HCT116 (cell line): ENCODE results near the gene GRIA4. TPM values are rescaled to one million over a fixed set of nuclear protein-coding genes. Genes with fewer than 3 reads are reported as not detected.

Experiments
- ATAC-seq: fragments of 200-7000 bp; cut with Tn5 transposase; 2 replicates; pipeline ENCODE4 v1.9.1; 2020; ENCODE audit warnings: mild to moderate bottlenecking, moderate library complexity
- BruUV-seq: library from RNA; stranded (reverse); fragments of 400-500 nt; replicated peaks from 2 replicates; lab custom pipeline; 2021; lab: Mats Ljungman, UMichigan
- CTCF ChIA-PET: fragments of 300-600 bp; sonication (Branson Sonifier 250); formaldehyde crosslinking; loops from one replicate; lab custom pipeline; 2021; ENCODE audit warnings: antibody characterized with exemption; lab: Charles Lee
- POLR2A ChIA-PET: fragments of 300-600, 350-600 bp; sonication (Branson Sonifier 250); formaldehyde crosslinking; loops from one replicate; lab custom pipeline; 2021; ENCODE audit warnings: antibody characterized with exemption; lab: Charles Lee
- RAD21 ChIA-PET, 2 experiments: fragments of 300-600 bp; sonication (Branson Sonifier 250); formaldehyde crosslinking; loops; one replicate each; lab custom pipeline; 2023; ENCODE audit warnings: low total read pairs in 2 of 2; ENCODE audit not compliant: uncharacterized antibody in 2 of 2, unreplicated experiment in 2 of 2, low non-redundant PET in 1 of 2; lab: Charles Lee
- DNase-seq: peaks from one replicate; pipeline ENCODE4 v3.0.0-alpha.2; 2010; ENCODE audit warnings: low read depth, low spot score
- H2AFZ ChIP-seq: fragments of 200-600 bp; shearing (Covaris generic), sonication (generic); 2 replicates; pipeline ENCODE4 v1.6.1; 2017; ENCODE audit warnings: low read depth, mixed run types, mixed read lengths, antibody characterized with exemption, low read length; ENCODE audit not compliant: poor library complexity, severe bottlenecking
- H3K27ac ChIP-seq: 2 replicates; pipeline ENCODE4 v1.5.1; 2012; ENCODE audit warnings: low read depth, low read length
- H3K27me3 ChIP-seq: fragments of 200-600 bp; sonication (generic); 2 replicates; pipeline ENCODE4 v1.6.1; 2016; ENCODE audit warnings: mixed run types, low read length, mixed read lengths; ENCODE audit not compliant: insufficient read depth
- H3K36me3 ChIP-seq, 2 experiments: fragments of 200-500 bp in 1 of 2; fragments of 200-600 bp in 1 of 2; sonication (Bioruptor generic) in 1 of 2; sonication (generic) in 1 of 2; 2 replicates each; pipeline versions ENCODE4 v1.5.1 to v1.6.1; 2014 to 2016; ENCODE audit warnings: low read length in 2 of 2, inconsistent platforms in 1 of 2, mixed read lengths in 1 of 2, mixed run types in 1 of 2; ENCODE audit not compliant: insufficient read depth in 2 of 2, control insufficient read depth in 1 of 2
- H3K4me1 ChIP-seq, 2 experiments: fragments of 200-600 bp in 1 of 2; sonication (generic) in 1 of 2; 2 replicates each; pipeline versions ENCODE4 v1.5.1 to v1.6.1; 2012 to 2017; ENCODE audit warnings: low read length in 2 of 2, inconsistent platforms in 1 of 2, mild to moderate bottlenecking in 1 of 2, mixed read lengths in 1 of 2, mixed run types in 1 of 2, moderate library complexity in 1 of 2; ENCODE audit not compliant: insufficient read depth in 2 of 2, control insufficient read depth in 1 of 2
- H3K4me2 ChIP-seq: fragments of 200-600 bp; sonication (generic); 2 replicates; pipeline ENCODE4 v1.6.1; 2017; ENCODE audit warnings: mixed run types, low read length, mixed read lengths
- H3K4me3 ChIP-seq, 2 experiments: fragments of 200-600 bp in 1 of 2; sonication (generic) in 1 of 2; replicated peaks in 1 of 2; 2 replicates each; pipeline ENCODE4 v1.5.1; 2011 to 2016; ENCODE audit warnings: low read length in 2 of 2, control low read depth in 1 of 2, low read depth in 1 of 2, mild to moderate bottlenecking in 1 of 2, mixed read lengths in 1 of 2, mixed run types in 1 of 2
- H3K79me2 ChIP-seq: fragments of 200-600 bp; sonication (generic); 2 replicates; pipeline ENCODE4 v1.6.1; 2017; ENCODE audit warnings: mild to moderate bottlenecking, mixed run types, low read length, moderate library complexity, mixed read lengths; ENCODE audit not compliant: insufficient read depth
- H3K9ac ChIP-seq: fragments of 200-600 bp; sonication (generic); 2 replicates; pipeline ENCODE4 v1.6.1; 2016; ENCODE audit warnings: low read length, mixed read lengths
- H3K9me2 ChIP-seq: fragments of 200-600 bp; sonication (generic), shearing (Covaris generic); 2 replicates; pipeline ENCODE4 v1.6.1; 2017; ENCODE audit warnings: mixed run types, mild to moderate bottlenecking, moderate library complexity; ENCODE audit not compliant: insufficient read depth
- H3K9me3 ChIP-seq, 2 experiments: fragments of 200-500 bp in 1 of 2; fragments of 200-600 bp in 1 of 2; sonication (Bioruptor generic) in 1 of 2; sonication (generic) in 1 of 2; 2 replicates each; pipeline ENCODE4 v1.6.1; 2014 to 2017; ENCODE audit warnings: low read length in 2 of 2, mixed read lengths in 2 of 2, inconsistent platforms in 1 of 2, low read depth in 1 of 2, mild to moderate bottlenecking in 1 of 2, mixed run types in 1 of 2, moderate library complexity in 1 of 2; ENCODE audit not compliant: control insufficient read depth in 1 of 2, insufficient read depth in 1 of 2
- H4K20me1 ChIP-seq: fragments of 200-600 bp; sonication (generic), shearing (Covaris generic); 2 replicates; pipeline ENCODE4 v1.6.1; 2017; ENCODE audit warnings: mixed run types, mild to moderate bottlenecking, moderate library complexity; ENCODE audit not compliant: insufficient read depth
- CBX3 ChIP-seq: IDR thresholded peaks from 2 replicates; pipeline ENCODE4 v1.6.1; 2012; ENCODE audit warnings: low read depth
- EGR1 ChIP-seq: IDR thresholded peaks from 2 replicates; pipeline ENCODE4 v1.6.1; 2012; ENCODE audit warnings: low read depth
- ELF1 ChIP-seq: IDR thresholded peaks from 2 replicates; pipeline ENCODE4 v1.6.1; 2012; ENCODE audit warnings: low read depth, borderline replicate concordance
- EZH2 ChIP-seq: fragments of 200-600 bp; sonication (generic); IDR thresholded peaks from 2 replicates; pipeline ENCODE4 v1.6.1; 2017; ENCODE audit warnings: antibody characterized with exemption, mixed run types
- EZH2phosphoT487 ChIP-seq: fragments of 200-600 bp; IDR thresholded peaks from 2 replicates; pipeline ENCODE4 v1.6.1; 2018; ENCODE audit warnings: antibody characterized with exemption, borderline replicate concordance
- FOSL1 ChIP-seq: IDR thresholded peaks from 2 replicates; pipeline ENCODE4 v1.6.1; 2012; ENCODE audit warnings: low read depth
- POLR2A ChIP-seq: IDR thresholded peaks from 2 replicates; pipeline ENCODE4 v1.7.0; 2011; ENCODE audit warnings: borderline replicate concordance; ENCODE audit not compliant: insufficient read depth, insufficient read length; ENCODE audit errors: extremely low read depth
- POLR2AphosphoS5 ChIP-seq: IDR thresholded peaks from 2 replicates; pipeline ENCODE4 v1.6.1; 2011; ENCODE audit warnings: mild to moderate bottlenecking, low read depth, low read length, moderate library complexity
- RAD21 ChIP-seq: IDR thresholded peaks from 2 replicates; pipeline ENCODE4 v1.6.1; 2012; ENCODE audit warnings: low read depth, mild to moderate bottlenecking
- SRF ChIP-seq: IDR thresholded peaks from 2 replicates; pipeline ENCODE4 v1.6.1; 2012; ENCODE audit warnings: low read depth
- TCF7L2 ChIP-seq: IDR thresholded peaks from 2 replicates; pipeline ENCODE4 v1.7.0; 2011; ENCODE audit warnings: borderline replicate concordance, inconsistent platforms; ENCODE audit not compliant: insufficient read depth, insufficient read length; ENCODE audit errors: extremely low read depth
- YY1 ChIP-seq: IDR thresholded peaks from 2 replicates; pipeline ENCODE4 v1.6.1; 2011; ENCODE audit warnings: low read length, low read depth, moderate library complexity, mild to moderate bottlenecking; ENCODE audit not compliant: insufficient replicate concordance; ENCODE audit errors: extremely low read depth
- ZFX ChIP-seq: fragments of 450-650 bp; IDR thresholded peaks from 2 replicates; pipeline ENCODE4 v1.6.1; 2017
- intact Hi-C: fragments of 100-400 bp; cut with micrococcal nuclease; formaldehyde crosslinking; loops from 2 replicates; pipeline ENCODE4 v1.10.0; 2022
- total RNA-seq: library from RNA; stranded (reverse); gene quantifications from one replicate; pipeline ENCODE4 v1.2.1, GENCODE V29; 2021; ENCODE audit not compliant: unreplicated experiment
- TF ChIP-seq, protein P1 (sequence below): IDR thresholded peaks from 2 replicates; pipeline ENCODE4 v1.6.1; 2012
- TF ChIP-seq, protein P2 (sequence below): IDR thresholded peaks from 2 replicates; pipeline ENCODE4 v1.6.1; 2012; ENCODE audit warnings: low read depth
- TF ChIP-seq, protein P3 (sequence below): IDR thresholded peaks from 2 replicates; pipeline ENCODE4 v1.6.1; 2011; ENCODE audit warnings: mild to moderate bottlenecking, low read length, moderate library complexity; ENCODE audit not compliant: insufficient replicate concordance; ENCODE audit errors: extremely low read depth
- TF ChIP-seq, protein P4 (sequence below), 3 experiments: fragments of 200-600 bp in 1 of 3; sonication (generic) in 1 of 3; IDR thresholded peaks in 2 of 3; conservative IDR thresholded peaks in 1 of 3; 2 replicates each; pipeline ENCODE4 v1.5.1; 2012 to 2017; ENCODE audit warnings: low read depth in 2 of 3, low read length in 2 of 3, antibody characterized with exemption in 1 of 3, borderline replicate concordance in 1 of 3, control low read depth in 1 of 3, mild to moderate bottlenecking in 1 of 3, mixed read lengths in 1 of 3, mixed run types in 1 of 3, moderate library complexity in 1 of 3; ENCODE audit not compliant: insufficient read depth in 1 of 3

GRIA4 gene
- total RNA-seq, 1 experiment from 2014 or later: not detected

DNA sequence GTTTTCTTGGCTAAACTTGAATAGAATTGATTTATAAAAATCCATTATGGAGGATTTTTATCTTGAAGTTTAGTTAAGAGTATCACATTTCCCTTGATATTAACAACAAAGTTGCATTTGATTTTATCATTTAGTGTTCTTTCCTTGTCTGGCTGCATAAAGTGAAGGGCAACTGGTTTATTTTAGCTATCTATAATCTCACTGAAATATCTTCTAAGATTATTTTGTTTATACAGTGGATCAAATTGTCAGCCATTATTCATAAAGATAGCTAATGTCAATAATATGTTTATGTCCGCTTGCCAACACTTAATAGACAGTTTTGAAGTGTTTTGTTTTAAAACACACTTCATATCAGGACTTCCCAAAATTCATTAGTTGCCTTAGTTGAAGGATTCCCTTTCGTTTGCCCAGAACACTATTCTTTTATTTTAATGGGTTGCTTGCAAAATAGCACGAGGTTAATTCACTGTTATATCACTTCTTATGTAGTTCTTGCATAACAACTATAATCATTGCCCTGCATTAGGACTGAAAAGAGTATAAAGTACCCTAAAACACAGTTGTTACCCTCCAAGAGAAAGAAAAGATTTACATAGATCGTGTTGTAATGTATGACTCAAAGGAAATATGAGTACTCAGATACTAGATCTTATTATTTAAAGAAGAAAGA, 339.2 kb downstream of the GRIA4 start:
- RAD21 ChIA-PET: no interaction called here
- POLR2A ChIA-PET: no interaction called here
- no peaks in the 10 kb centered on the region for H3K36me3 ChIP-seq
- H3K9me2 ChIP-seq: no peaks in the 10 kb centered on the region
- no peaks in the 10 kb centered on the region for H3K9me3 ChIP-seq
- CTCF ChIA-PET: no interaction called here
- no peak overlapping the region for H3K4me2 ChIP-seq
- intact Hi-C loops: no loop called here
- H2AFZ ChIP-seq: no peak overlapping the region
- DNase-seq: no peak
- no peaks in the 10 kb centered on the region for H4K20me1 ChIP-seq
- no peak for ATAC-seq
- no peak for TF ChIP-seq EZH2phosphoT487
- TF ChIP-seq FOSL1: no peak
- no peak for TF ChIP-seq RAD21
- no peak for TF ChIP-seq POLR2AphosphoS5
- TF ChIP-seq, protein P1, sequence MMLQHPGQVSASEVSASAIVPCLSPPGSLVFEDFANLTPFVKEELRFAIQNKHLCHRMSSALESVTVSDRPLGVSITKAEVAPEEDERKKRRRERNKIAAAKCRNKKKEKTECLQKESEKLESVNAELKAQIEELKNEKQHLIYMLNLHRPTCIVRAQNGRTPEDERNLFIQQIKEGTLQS: no peak
- no peak for TF ChIP-seq TCF7L2
- TF ChIP-seq, protein P2, sequence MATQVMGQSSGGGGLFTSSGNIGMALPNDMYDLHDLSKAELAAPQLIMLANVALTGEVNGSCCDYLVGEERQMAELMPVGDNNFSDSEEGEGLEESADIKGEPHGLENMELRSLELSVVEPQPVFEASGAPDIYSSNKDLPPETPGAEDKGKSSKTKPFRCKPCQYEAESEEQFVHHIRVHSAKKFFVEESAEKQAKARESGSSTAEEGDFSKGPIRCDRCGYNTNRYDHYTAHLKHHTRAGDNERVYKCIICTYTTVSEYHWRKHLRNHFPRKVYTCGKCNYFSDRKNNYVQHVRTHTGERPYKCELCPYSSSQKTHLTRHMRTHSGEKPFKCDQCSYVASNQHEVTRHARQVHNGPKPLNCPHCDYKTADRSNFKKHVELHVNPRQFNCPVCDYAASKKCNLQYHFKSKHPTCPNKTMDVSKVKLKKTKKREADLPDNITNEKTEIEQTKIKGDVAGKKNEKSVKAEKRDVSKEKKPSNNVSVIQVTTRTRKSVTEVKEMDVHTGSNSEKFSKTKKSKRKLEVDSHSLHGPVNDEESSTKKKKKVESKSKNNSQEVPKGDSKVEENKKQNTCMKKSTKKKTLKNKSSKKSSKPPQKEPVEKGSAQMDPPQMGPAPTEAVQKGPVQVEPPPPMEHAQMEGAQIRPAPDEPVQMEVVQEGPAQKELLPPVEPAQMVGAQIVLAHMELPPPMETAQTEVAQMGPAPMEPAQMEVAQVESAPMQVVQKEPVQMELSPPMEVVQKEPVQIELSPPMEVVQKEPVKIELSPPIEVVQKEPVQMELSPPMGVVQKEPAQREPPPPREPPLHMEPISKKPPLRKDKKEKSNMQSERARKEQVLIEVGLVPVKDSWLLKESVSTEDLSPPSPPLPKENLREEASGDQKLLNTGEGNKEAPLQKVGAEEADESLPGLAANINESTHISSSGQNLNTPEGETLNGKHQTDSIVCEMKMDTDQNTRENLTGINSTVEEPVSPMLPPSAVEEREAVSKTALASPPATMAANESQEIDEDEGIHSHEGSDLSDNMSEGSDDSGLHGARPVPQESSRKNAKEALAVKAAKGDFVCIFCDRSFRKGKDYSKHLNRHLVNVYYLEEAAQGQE: no peak
- TF ChIP-seq, protein P3, sequence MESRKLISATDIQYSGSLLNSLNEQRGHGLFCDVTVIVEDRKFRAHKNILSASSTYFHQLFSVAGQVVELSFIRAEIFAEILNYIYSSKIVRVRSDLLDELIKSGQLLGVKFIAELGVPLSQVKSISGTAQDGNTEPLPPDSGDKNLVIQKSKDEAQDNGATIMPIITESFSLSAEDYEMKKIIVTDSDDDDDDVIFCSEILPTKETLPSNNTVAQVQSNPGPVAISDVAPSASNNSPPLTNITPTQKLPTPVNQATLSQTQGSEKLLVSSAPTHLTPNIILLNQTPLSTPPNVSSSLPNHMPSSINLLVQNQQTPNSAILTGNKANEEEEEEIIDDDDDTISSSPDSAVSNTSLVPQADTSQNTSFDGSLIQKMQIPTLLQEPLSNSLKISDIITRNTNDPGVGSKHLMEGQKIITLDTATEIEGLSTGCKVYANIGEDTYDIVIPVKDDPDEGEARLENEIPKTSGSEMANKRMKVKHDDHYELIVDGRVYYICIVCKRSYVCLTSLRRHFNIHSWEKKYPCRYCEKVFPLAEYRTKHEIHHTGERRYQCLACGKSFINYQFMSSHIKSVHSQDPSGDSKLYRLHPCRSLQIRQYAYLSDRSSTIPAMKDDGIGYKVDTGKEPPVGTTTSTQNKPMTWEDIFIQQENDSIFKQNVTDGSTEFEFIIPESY: no peak
- TF ChIP-seq ZFX: no peak
- TF ChIP-seq YY1: no peak
- TF ChIP-seq ELF1: no peak
- no peak for TF ChIP-seq EGR1
- TF ChIP-seq SRF: no peak
- TF ChIP-seq, protein P4, sequence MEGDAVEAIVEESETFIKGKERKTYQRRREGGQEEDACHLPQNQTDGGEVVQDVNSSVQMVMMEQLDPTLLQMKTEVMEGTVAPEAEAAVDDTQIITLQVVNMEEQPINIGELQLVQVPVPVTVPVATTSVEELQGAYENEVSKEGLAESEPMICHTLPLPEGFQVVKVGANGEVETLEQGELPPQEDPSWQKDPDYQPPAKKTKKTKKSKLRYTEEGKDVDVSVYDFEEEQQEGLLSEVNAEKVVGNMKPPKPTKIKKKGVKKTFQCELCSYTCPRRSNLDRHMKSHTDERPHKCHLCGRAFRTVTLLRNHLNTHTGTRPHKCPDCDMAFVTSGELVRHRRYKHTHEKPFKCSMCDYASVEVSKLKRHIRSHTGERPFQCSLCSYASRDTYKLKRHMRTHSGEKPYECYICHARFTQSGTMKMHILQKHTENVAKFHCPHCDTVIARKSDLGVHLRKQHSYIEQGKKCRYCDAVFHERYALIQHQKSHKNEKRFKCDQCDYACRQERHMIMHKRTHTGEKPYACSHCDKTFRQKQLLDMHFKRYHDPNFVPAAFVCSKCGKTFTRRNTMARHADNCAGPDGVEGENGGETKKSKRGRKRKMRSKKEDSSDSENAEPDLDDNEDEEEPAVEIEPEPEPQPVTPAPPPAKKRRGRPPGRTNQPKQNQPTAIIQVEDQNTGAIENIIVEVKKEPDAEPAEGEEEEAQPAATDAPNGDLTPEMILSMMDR (IDR thresholded peaks at IDR 0.05 in 2 of 3, conservative IDR thresholded peaks at IDR 0.05 in 1 of 3; ENCODE audit: borderline replicate concordance in 1 of 3, insufficient read depth in 1 of 3, low read depth in 2 of 3, low read length in 2 of 3): no peak
- TF ChIP-seq POLR2A: no peak
- TF ChIP-seq CBX3: no peak
- no peak for TF ChIP-seq EZH2
- no peak overlapping the region for H3K4me3 ChIP-seq
- no TSS peak for BruUV-seq
- no peak overlapping the region for H3K27ac ChIP-seq
- H3K4me1 ChIP-seq: no peaks in the 10 kb centered on the region
- H3K27me3 ChIP-seq: no peaks in the 10 kb centered on the region
- H3K9ac ChIP-seq: no peak overlapping the region
- no peaks in the 10 kb centered on the region for H3K79me2 ChIP-seq
